Measurements from ENCODE around the gene F10. TPM values are rescaled to one million over a fixed set of nuclear protein-coding genes. Genes with fewer than 3 reads are reported as not detected.

The F10 gene
- polyA plus RNA-seq, 1 donor from 2014 or later = not detected

- no peak for TF ChIP-seq RAD21 (conservative IDR thresholded peaks at IDR 0.05)
- no peak for TF ChIP-seq MXI1 (conservative IDR thresholded peaks at IDR 0.05; ENCODE audit: poor library complexity, severe bottlenecking)
- no peak for TF ChIP-seq REST (IDR thresholded peaks at IDR 0.05; ENCODE audit: borderline replicate concordance)
- TF ChIP-seq TAF1 (IDR thresholded peaks at IDR 0.05; ENCODE audit: low read depth) = no peak
- TF ChIP-seq EZH2 (IDR thresholded peaks at IDR 0.05; ENCODE audit: borderline replicate concordance, insufficient read depth, low read length, poor library complexity, severe bottlenecking) = no peak
- Histone ChIP-seq H3K27me3 (ENCODE audit: insufficient read depth, low read depth, low read length) (no peaks in the 10 kb centered on the region), H2AFZ (ENCODE audit: low read depth, low read length) (no peak overlapping the region)
These were observed 22.9 kb downstream of the F10 start for GRCh38 chr13:113145496-113145895.

GRCh38 chr13:113145911-113146598 lies 23.5 kb downstream of the F10 start:
- Histone ChIP-seq H3K9me2 (ENCODE audit: insufficient read depth, low read length) (no peaks in the 10 kb centered on the region), H3K79me2 (replicated peaks; ENCODE audit: insufficient read depth, low read length) (no peaks in the 10 kb centered on the region), H3K9ac (ENCODE audit: low read length) (no peak overlapping the region), H3K27ac (ENCODE audit: low read length) (no peak overlapping the region), H2AFZ (ENCODE audit: low read depth, low read length) (no peak overlapping the region), H3K4me2 (ENCODE audit: low read length) (no peak overlapping the region), H3K27me3 (ENCODE audit: insufficient read depth, low read depth, low read length) (no peaks in the 10 kb centered on the region), H3F3A (ENCODE audit: insufficient read depth, low read length, poor library complexity, severe bottlenecking) (no peaks in the 10 kb centered on the region), H3K36me3 (ENCODE audit: insufficient read depth, low read length) (no peaks in the 10 kb centered on the region), H3K4me3 (ENCODE audit: low read length) (no peak overlapping the region), H3K9me3 (ENCODE audit: low read length) (no peaks in the 10 kb centered on the region), H4K20me1 (ENCODE audit: insufficient read depth) (no peaks in the 10 kb centered on the region)
- TF ChIP-seq TAF1 (IDR thresholded peaks at IDR 0.05; ENCODE audit: low read depth) (no peak), SMC3 (conservative IDR thresholded peaks at IDR 0.05; ENCODE audit: poor library complexity) (no peak), RAD21 (conservative IDR thresholded peaks at IDR 0.05) (no peak), CTCF (IDR thresholded peaks at IDR 0.05; ENCODE audit: poor library complexity, severe bottlenecking) (no peak), EP300 (conservative IDR thresholded peaks at IDR 0.05; ENCODE audit: poor library complexity, severe bottlenecking) (no peak), POLR2AphosphoS5 (IDR thresholded peaks at IDR 0.05) (no peak), MXI1 (conservative IDR thresholded peaks at IDR 0.05; ENCODE audit: poor library complexity, severe bottlenecking) (no peak), REST (IDR thresholded peaks at IDR 0.05; ENCODE audit: borderline replicate concordance) (no peak), EZH2 (IDR thresholded peaks at IDR 0.05; ENCODE audit: borderline replicate concordance, insufficient read depth, low read length, poor library complexity, severe bottlenecking) (no peak)

More at GRCh38 chr13:113145496-113145895, 22.9 kb downstream of the F10 start:
- no peak overlapping the region for H3K4me2 ChIP-seq (ENCODE audit: low read length)
- no peaks in the 10 kb centered on the region for H3K9me2 ChIP-seq (ENCODE audit: insufficient read depth, low read length)
- H4K20me1 ChIP-seq (ENCODE audit: insufficient read depth) = no peaks in the 10 kb centered on the region
- H3K79me2 ChIP-seq (replicated peaks; ENCODE audit: insufficient read depth, low read length) = no peaks in the 10 kb centered on the region
- no peaks in the 10 kb centered on the region for H3K9me3 ChIP-seq (ENCODE audit: low read length)
- H3K27ac ChIP-seq (ENCODE audit: low read length) = no peak overlapping the region
- H3K9ac ChIP-seq (ENCODE audit: low read length) = no peak overlapping the region
- no peaks in the 10 kb centered on the region for H3K36me3 ChIP-seq (ENCODE audit: insufficient read depth, low read length)
- H3F3A ChIP-seq (ENCODE audit: insufficient read depth, low read length, poor library complexity, severe bottlenecking) = no peaks in the 10 kb centered on the region
- no peak overlapping the region for H3K4me3 ChIP-seq (ENCODE audit: low read length)

Measured in neural cell (in vitro differentiated cells).